Smooth muscle cell of the pulmonary artery (primary cell): Measurements from ENCODE around the gene TSPYL1. TPM values are rescaled to one million over a fixed set of nuclear protein-coding genes. Genes with fewer than 3 reads are reported as not detected.

Experiments used
- total RNA-seq: library from RNA; depleted of rRNA; stranded (reverse); fragments of >200 nt; gene quantifications from 2 replicates; pipeline ENCODE4 v1.2.3, GENCODE V29; 2014

The TSPYL1 gene
- total RNA-seq, result 69.3 and 97.4 TPM in 2 replicates

GRCh38 chr6:116279232-116280160 lies at the start of gene TSPYL1:
Gene TSPYL1 (minus strand): TSS chr6:116279930. CDS start chr6:116279830, 100 bp downstream.

GRCh38 chr6:116253505-116254296 lies 26.0 kb downstream of the TSPYL1 start, which contains the start of gene TSPYL4:
Gene TSPYL4 (minus strand): TSS chr6:116254075. CDS start chr6:116254008, 67 bp downstream.

Other genes with a start within 250 kb of the TSPYL1 start
- gene FRK, start 219.0 kb downstream of the TSPYL1 start, total RNA-seq, result 1.6 and 2.8 TPM in 2 replicates
- 10.4 and 15.7 TPM in 2 replicates for gene NT5DC1, start 179.1 kb downstream of the TSPYL1 start, total RNA-seq
- gene COL10A1, start 153.8 kb downstream of the TSPYL1 start, total RNA-seq, result 0.10 and 0.39 TPM in 2 replicates
- 10.7 and 12.6 TPM in 2 replicates for gene TSPYL4, start 25.9 kb downstream of the TSPYL1 start, total RNA-seq
- 138 and 160 TPM in 2 replicates for gene DSE, start 91.0 kb upstream of the TSPYL1 start, total RNA-seq
- 1.5 and 1.9 TPM in 2 replicates for gene CALHM6, start 181.4 kb upstream of the TSPYL1 start, total RNA-seq
- 6.8 and 12.1 TPM in 2 replicates for gene CALHM5, start 231.7 kb upstream of the TSPYL1 start, total RNA-seq